Measurements from ENCODE around the gene NRG4. TPM values are rescaled to one million over a fixed set of nuclear protein-coding genes. Genes with fewer than 3 reads are reported as not detected.

Gene NRG4
- total RNA-seq, 1 experiment from 2014 or later: not detected

- no peak for DNase-seq
- TF ChIP-seq CTCF (conservative IDR thresholded peaks at IDR 0.05): no peak
- no peaks in the 10 kb centered on the region; a peak in 1 of 7 replicates for H3K36me3 Mint-ChIP-seq (ENCODE audit: insufficient read depth in 1 of 3, low read depth in 3 of 3)
- H3K4me1 ChIP-seq (ENCODE audit: insufficient read depth, low read length): no peaks in the 10 kb centered on the region
- no peaks in the 10 kb centered on the region for H3K9me3 ChIP-seq (ENCODE audit: control insufficient read depth, low read depth, low read length)
- H2BK15ac ChIP-seq (ENCODE audit: low read depth, low read length): no peak overlapping the region
- no peak overlapping the region for H3T11ph ChIP-seq (ENCODE audit: low read length)
- no peak overlapping the region for H3K18ac ChIP-seq (ENCODE audit: insufficient read length, low read depth, low read length)
- no peak overlapping the region for H3K4me3 Mint-ChIP-seq
- no peak overlapping the region for H2BK5ac ChIP-seq (ENCODE audit: insufficient read length, low read length)
- H2AFZ ChIP-seq (ENCODE audit: low read length): no peak overlapping the region
- no peak overlapping the region for H2BK12ac ChIP-seq (ENCODE audit: insufficient read length, low read depth, low read length)
- H3K27me3 ChIP-seq (ENCODE audit: insufficient read depth, low read length): no peaks in the 10 kb centered on the region
- no peak overlapping the region for H4K5ac ChIP-seq (ENCODE audit: insufficient read length, low read depth, low read length)
- H4K91ac ChIP-seq (ENCODE audit: insufficient read length, low read depth, low read length): no peak overlapping the region
- H3K79me1 ChIP-seq (ENCODE audit: insufficient read depth, low read depth, low read length, poor library complexity, severe bottlenecking): no peaks in the 10 kb centered on the region
- no peak overlapping the region for H3K27ac ChIP-seq (ENCODE audit: insufficient read length, low read depth, low read length)
- no peak overlapping the region for H2BK120ac ChIP-seq (ENCODE audit: low read depth, low read length, poor library complexity, severe bottlenecking)
- no peak overlapping the region for H4K8ac ChIP-seq (replicated peaks; ENCODE audit: insufficient read length, low read depth, low read length)
- no peaks in the 10 kb centered on the region for H3K23me2 ChIP-seq (ENCODE audit: insufficient read length, low read depth, low read length, poor library complexity, severe bottlenecking)
- H3K4me2 ChIP-seq (ENCODE audit: insufficient read depth, insufficient read length, low read length): no peak overlapping the region
- peaks cover 4 to 5% of the 10 kb centered on the region in 2 experiments for H3K4me1 Mint-ChIP-seq
- H3K14ac ChIP-seq (ENCODE audit: insufficient read depth, low read length): no peak overlapping the region
- H3K79me2 ChIP-seq (ENCODE audit: insufficient read depth, low read length): no peaks in the 10 kb centered on the region
- no peak overlapping the region for H3K4ac ChIP-seq (ENCODE audit: low read depth, low read length)
- H3K9ac ChIP-seq (ENCODE audit: extremely low read depth, insufficient read length, low read length): no peak overlapping the region
- no peak overlapping the region for H3K23ac ChIP-seq (ENCODE audit: insufficient read length, low read depth, low read length)
- H3K56ac ChIP-seq (ENCODE audit: insufficient read length, low read depth, low read length): no peak overlapping the region
- no peaks in the 10 kb centered on the region for H3K9me3 Mint-ChIP-seq
- H2BK20ac ChIP-seq (ENCODE audit: low read depth, low read length, poor library complexity, severe bottlenecking): no peak overlapping the region
- H3K27ac Mint-ChIP-seq: no peak overlapping the region
- WGBS (ENCODE audit: extremely low coverage, insufficient read length, low lambda C conversion rate): no CpG with 5 or more reads among the region's 2 CpGs
- no peak overlapping the region for H2AK5ac ChIP-seq (ENCODE audit: insufficient read length, low read length)
- H4K20me1 ChIP-seq (ENCODE audit: control insufficient read depth, insufficient read depth, insufficient read length): no peaks in the 10 kb centered on the region
- no peaks in the 10 kb centered on the region for H3K27me3 Mint-ChIP-seq (ENCODE audit: low read depth)
Observed at GRCh38 chr15:75966073-75966472, 46.2 kb downstream of the NRG4 start.

All from H9 (cell line).